ENCODE results near the gene ZNF681.

- no peak for TF ChIP-seq IRF1 (CRISPR knock-in tag; IDR thresholded peaks at IDR 0.05; ENCODE audit: borderline replicate concordance)
- no peak for TF ChIP-seq ZNF561 (CRISPR knock-in tag; conservative IDR thresholded peaks at IDR 0.05)
- no peak for TF ChIP-seq ZEB2 (IDR thresholded peaks at IDR 0.05)
- no peak for TF ChIP-seq TAL1 (IDR thresholded peaks at IDR 0.05)
- TF ChIP-seq ZC3H4 (CRISPR knock-in tag; IDR thresholded peaks at IDR 0.05; ENCODE audit: borderline replicate concordance) = no peak
Measured at GRCh38 chr19:23769691-23770468, 11.2 kb upstream of the ZNF681 start.
